ENCODE measurements around the gene NRXN3. TPM values are rescaled to one million over a fixed set of nuclear protein-coding genes. Genes with fewer than 3 reads are reported as not detected.

The NRXN3 gene
- total RNA-seq, 1 donor = 2.5 TPM

GRCh38 chr14:79605849-79606248 lies 1435.7 kb downstream of the NRXN3 start:
- no peak for DNase-seq (ENCODE audit: insufficient read length, low spot score, missing footprints)
- Histone ChIP-seq H3K27me3 (ENCODE audit: insufficient read depth, low read length) (no peaks in the 10 kb centered on the region), H3K27ac (ENCODE audit: low read depth, low read length) (no peak overlapping the region), H3K4me2 (ENCODE audit: insufficient read depth, low read length) (no peak overlapping the region), H2AFZ (ENCODE audit: low read length) (no peak overlapping the region), H3K4me1 (ENCODE audit: insufficient read depth, low read length) (no peaks in the 10 kb centered on the region), H3K4me3 (ENCODE audit: insufficient read depth, low read length) (no peak overlapping the region), H4K20me1 (ENCODE audit: insufficient read depth, low read length) (no peaks in the 10 kb centered on the region), H3K36me3 (ENCODE audit: insufficient read depth, low read length) (no peaks in the 10 kb centered on the region), H3K79me2 (ENCODE audit: insufficient read depth, low read length) (no peaks in the 10 kb centered on the region), H3K9me3 (ENCODE audit: low read depth, low read length) (no peaks in the 10 kb centered on the region)
- TF ChIP-seq CTCF (IDR thresholded peaks at IDR 0.05; ENCODE audit: extremely low read depth, low read depth, low read length) = no peak

GRCh38 chr14:79608446-79608845 lies 1438.3 kb downstream of the NRXN3 start:
- no peak for TF ChIP-seq CTCF (IDR thresholded peaks at IDR 0.05; ENCODE audit: extremely low read depth, low read depth, low read length)

GRCh38 chr14:79613625-79614024 lies 1443.5 kb downstream of the NRXN3 start:
- H3K4me1 ChIP-seq (ENCODE audit: insufficient read depth, low read length) = no peaks in the 10 kb centered on the region
- no peaks in the 10 kb centered on the region for H4K20me1 ChIP-seq (ENCODE audit: insufficient read depth, low read length)
- no peaks in the 10 kb centered on the region for H3K9me3 ChIP-seq (ENCODE audit: low read depth, low read length)
- H3K4me2 ChIP-seq (ENCODE audit: insufficient read depth, low read length) = no peak overlapping the region
- H3K79me2 ChIP-seq (ENCODE audit: insufficient read depth, low read length) = no peaks in the 10 kb centered on the region
- no peaks in the 10 kb centered on the region for H3K27me3 ChIP-seq (ENCODE audit: insufficient read depth, low read length)
- TF ChIP-seq CTCF (IDR thresholded peaks at IDR 0.05; ENCODE audit: extremely low read depth, low read depth, low read length) = no peak
- H3K27ac ChIP-seq (ENCODE audit: low read depth, low read length) = no peak overlapping the region
- no peaks in the 10 kb centered on the region for H3K36me3 ChIP-seq (ENCODE audit: insufficient read depth, low read length)
- DNase-seq (ENCODE audit: insufficient read length, low spot score, missing footprints) = no peak
- no peak overlapping the region for H2AFZ ChIP-seq (ENCODE audit: low read length)
- H3K4me3 ChIP-seq (ENCODE audit: insufficient read depth, low read length) = no peak overlapping the region

More at GRCh38 chr14:79608446-79608845, 1438.3 kb downstream of the NRXN3 start:
- H3K27me3 ChIP-seq (ENCODE audit: insufficient read depth, low read length) = no peaks in the 10 kb centered on the region
- no peaks in the 10 kb centered on the region for H4K20me1 ChIP-seq (ENCODE audit: insufficient read depth, low read length)
- H2AFZ ChIP-seq (ENCODE audit: low read length) = no peak overlapping the region
- no peaks in the 10 kb centered on the region for H3K9me3 ChIP-seq (ENCODE audit: low read depth, low read length)
- H3K27ac ChIP-seq (ENCODE audit: low read depth, low read length) = no peak overlapping the region
- no peaks in the 10 kb centered on the region for H3K36me3 ChIP-seq (ENCODE audit: insufficient read depth, low read length)
- no peak overlapping the region for H3K4me2 ChIP-seq (ENCODE audit: insufficient read depth, low read length)
- H3K4me1 ChIP-seq (ENCODE audit: insufficient read depth, low read length) = no peaks in the 10 kb centered on the region
- no peak overlapping the region for H3K4me3 ChIP-seq (ENCODE audit: insufficient read depth, low read length)
- no peak for DNase-seq (ENCODE audit: insufficient read length, low spot score, missing footprints)
- no peaks in the 10 kb centered on the region for H3K79me2 ChIP-seq (ENCODE audit: insufficient read depth, low read length)

GRCh38 chr14:79614448-79614847 lies 1444.3 kb downstream of the NRXN3 start:
- Histone ChIP-seq H3K9me3 (ENCODE audit: low read depth, low read length) (no peaks in the 10 kb centered on the region), H4K20me1 (ENCODE audit: insufficient read depth, low read length) (no peaks in the 10 kb centered on the region), H2AFZ (ENCODE audit: low read length) (no peak overlapping the region), H3K4me3 (ENCODE audit: insufficient read depth, low read length) (no peak overlapping the region), H3K27ac (ENCODE audit: low read depth, low read length) (no peak overlapping the region), H3K4me1 (ENCODE audit: insufficient read depth, low read length) (no peaks in the 10 kb centered on the region), H3K79me2 (ENCODE audit: insufficient read depth, low read length) (no peaks in the 10 kb centered on the region), H3K27me3 (ENCODE audit: insufficient read depth, low read length) (no peaks in the 10 kb centered on the region), H3K4me2 (ENCODE audit: insufficient read depth, low read length) (no peak overlapping the region), H3K36me3 (ENCODE audit: insufficient read depth, low read length) (no peaks in the 10 kb centered on the region)
- DNase-seq (ENCODE audit: insufficient read length, low spot score, missing footprints) = no peak
- no peak for TF ChIP-seq CTCF (IDR thresholded peaks at IDR 0.05; ENCODE audit: extremely low read depth, low read depth, low read length)

Data from osteoblast (primary cell).